ENCODE measurements around the gene OXER1. TPM values are rescaled to one million over a fixed set of nuclear protein-coding genes. Genes with fewer than 3 reads are reported as not detected.

Gene OXER1, protein sequence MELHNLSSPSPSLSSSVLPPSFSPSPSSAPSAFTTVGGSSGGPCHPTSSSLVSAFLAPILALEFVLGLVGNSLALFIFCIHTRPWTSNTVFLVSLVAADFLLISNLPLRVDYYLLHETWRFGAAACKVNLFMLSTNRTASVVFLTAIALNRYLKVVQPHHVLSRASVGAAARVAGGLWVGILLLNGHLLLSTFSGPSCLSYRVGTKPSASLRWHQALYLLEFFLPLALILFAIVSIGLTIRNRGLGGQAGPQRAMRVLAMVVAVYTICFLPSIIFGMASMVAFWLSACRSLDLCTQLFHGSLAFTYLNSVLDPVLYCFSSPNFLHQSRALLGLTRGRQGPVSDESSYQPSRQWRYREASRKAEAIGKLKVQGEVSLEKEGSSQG
- total RNA-seq: 1 to 10 TPM in 1 of 2 donors, under 1 TPM in 1; 0.30 to 1.9 TPM

DNA sequence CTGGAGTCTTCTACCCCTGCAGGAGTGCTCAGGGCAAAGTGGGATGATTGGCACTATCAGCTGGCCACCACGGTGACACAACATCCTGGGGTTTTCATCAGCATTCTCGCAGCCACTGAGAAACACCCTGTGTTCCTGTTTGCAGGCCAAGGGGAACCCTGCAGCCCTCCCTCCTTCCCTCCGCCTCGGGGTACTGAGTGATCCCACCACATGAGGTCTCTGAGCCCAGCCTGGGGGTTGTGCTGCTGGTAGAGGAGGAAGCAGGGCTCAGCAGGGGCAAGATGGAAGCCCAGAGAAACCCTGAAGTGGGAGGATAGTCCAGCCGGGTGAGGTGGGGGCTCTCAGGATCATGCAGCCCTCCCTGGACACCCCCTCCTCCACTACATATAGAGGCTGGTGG, at the start of gene OXER1:
Gene OXER1, minus strand, starts transcription at position 40 of the 400 bp plus-strand sequence. CDS start 73 bp downstream, outside the sequence.
- DNase-seq (no peak), ATAC-seq (replicated peaks in 1 of 2) (no peak)
- H3K9me3 Mint-ChIP-seq: no peaks in the 10 kb centered on the region
- H3K4me1 Mint-ChIP-seq (ENCODE audit: low read depth): no peaks in the 10 kb centered on the region
- H3K27me3 Mint-ChIP-seq (ENCODE audit: low read depth): no peaks in the 10 kb centered on the region
- no peaks in the 10 kb centered on the region for H3K36me3 Mint-ChIP-seq (ENCODE audit: insufficient read depth in 2 of 2)
- no peak within 1 kb of the TSS for H3K27ac Mint-ChIP-seq
- H3K4me3 Mint-ChIP-seq: no peak within 1 kb of the TSS

DNA sequence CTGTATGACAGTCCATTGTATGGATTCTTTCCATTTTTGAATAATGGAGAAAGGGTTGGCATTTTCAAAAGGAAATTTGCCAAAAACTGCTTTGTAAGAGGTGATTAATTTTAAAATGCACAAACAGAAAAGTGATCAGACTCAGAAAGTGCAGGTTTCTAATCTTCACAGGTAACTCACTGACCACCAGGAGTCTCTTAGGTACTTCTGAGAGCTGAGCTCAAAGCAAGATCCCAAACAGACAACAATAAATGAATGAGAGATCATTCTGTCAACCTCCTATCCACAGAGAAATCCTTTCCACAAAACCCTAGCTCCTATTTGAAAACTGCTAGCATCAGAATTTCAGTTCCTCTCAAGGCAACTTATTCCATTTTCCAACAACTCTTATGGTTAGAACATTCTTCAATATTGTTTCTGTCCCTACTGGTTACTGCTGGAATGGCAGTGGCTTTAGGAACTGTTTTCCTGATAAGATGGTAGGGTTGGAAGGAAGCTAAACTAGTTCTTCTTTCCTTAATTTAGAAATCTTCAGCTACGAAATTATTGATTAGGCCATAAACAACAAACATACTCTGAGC, 49.1 kb upstream of the OXER1 start:
- peak overlapping the region in 1 of 2 donors; percentile 76 for H3K4me3 Mint-ChIP-seq
- H3K27ac Mint-ChIP-seq: peak overlapping the region; percentile 54
- no peaks in the 10 kb centered on the region for H3K27me3 Mint-ChIP-seq (ENCODE audit: low read depth)
- ATAC-seq (replicated peaks in 1 of 2) (no peak), DNase-seq (no peak)
- H3K9me3 Mint-ChIP-seq: no peaks in the 10 kb centered on the region
- H3K36me3 Mint-ChIP-seq (ENCODE audit: insufficient read depth in 2 of 2): peaks cover 2 to 8% of the 10 kb centered on the region in 2 donors
- peaks cover 15% of the 10 kb centered on the region for H3K4me1 Mint-ChIP-seq (ENCODE audit: low read depth)

DNA sequence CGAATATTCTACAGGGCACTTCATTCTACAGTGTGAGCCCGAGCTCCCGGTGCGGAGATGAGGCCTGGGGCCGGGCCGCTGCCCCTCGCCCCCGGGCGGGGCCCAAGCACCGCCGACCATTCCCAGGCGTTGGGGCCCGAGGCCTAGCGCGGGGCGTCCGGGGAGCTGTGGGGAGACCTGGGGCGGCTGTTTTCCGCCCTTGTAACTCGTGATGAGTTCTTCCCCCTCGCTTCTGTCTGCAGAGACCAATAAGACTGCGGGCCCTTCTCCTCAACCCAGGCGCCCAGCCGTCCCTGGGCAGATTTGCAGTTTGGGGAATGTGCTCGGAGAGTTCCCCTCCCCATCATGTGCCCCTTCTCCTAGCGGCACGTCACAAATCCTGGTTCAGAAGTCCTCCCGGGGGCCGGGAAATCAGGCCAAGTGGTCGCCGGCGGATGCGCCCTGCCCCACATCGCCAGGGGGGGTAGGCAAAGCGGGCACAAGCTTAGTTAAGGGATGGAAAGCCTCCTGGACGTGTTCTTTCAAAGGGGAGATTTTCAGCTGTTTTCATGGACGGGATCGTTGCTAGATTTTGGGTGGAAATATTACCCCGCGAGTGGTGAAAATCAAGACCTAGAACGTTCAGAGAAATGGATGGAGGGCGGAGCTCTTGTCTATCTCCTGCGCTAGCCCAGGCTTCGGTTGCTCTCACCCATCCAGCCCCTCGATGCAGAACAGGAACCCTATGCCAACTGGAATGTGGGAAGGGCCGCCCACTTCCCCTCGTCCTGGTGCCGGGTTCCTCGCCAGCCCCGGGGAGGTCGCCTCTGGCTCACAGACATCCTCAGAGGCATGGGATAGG, 47.3 kb upstream of the OXER1 start:
- H3K4me1 Mint-ChIP-seq (ENCODE audit: low read depth): peaks cover 15% of the 10 kb centered on the region
- H3K4me3 Mint-ChIP-seq: peak overlapping the region; percentile 89 to 99
- peak overlapping the region; percentile 100 for H3K27ac Mint-ChIP-seq
- H3K36me3 Mint-ChIP-seq (ENCODE audit: insufficient read depth in 2 of 2): peaks cover 2 to 8% of the 10 kb centered on the region in 2 donors
- no peaks in the 10 kb centered on the region for H3K9me3 Mint-ChIP-seq
- ATAC-seq (replicated peaks in 1 of 2): peak; percentile 11 to 12
- DNase-seq: peak; percentile 56 to 58
- H3K27me3 Mint-ChIP-seq (ENCODE audit: low read depth): no peaks in the 10 kb centered on the region

DNA sequence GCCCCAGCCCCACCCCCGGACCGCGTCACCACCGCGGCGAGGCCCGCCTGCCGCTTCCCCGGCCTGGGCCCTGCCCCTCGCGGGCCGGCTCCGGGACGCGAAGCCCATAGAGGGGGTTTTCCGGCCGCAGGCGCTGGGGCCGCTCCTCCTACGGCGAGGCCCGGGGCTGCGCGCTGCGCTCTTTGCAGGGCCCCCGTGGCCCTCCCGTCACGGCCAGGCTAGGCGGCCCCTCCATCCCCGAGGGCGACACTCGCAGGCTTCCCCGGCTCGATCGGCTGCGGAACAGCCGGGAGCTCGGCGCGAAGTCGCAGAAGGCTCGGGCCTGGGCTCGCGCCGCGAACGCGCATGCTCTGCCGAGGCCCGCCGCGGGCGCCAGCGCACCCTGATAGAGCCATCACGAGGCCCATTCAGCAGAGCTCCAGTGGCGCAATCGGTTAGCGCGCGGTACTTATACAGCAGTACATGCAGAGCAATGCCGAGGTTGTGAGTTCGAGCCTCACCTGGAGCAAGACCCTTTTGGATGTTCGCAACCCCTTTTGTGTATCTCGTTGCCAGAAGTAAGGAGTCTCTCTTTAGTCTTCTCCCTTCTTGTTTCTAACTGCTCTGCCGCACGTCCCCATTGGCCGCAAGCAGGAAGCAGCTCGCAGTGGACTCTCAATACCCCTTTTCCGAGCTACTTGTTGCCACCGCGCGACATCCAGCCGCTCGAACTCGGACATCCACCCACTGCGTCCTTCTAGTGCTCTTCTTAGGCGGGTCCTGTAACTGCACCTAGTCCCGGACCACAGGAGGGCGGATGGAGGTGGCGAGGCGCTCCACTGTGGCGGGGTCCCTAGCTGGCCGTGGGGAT, 46.4 kb upstream of the OXER1 start:
- ATAC-seq (replicated peaks in 1 of 2) (peak; percentile 85 to 86), DNase-seq (peak; percentile 94 to 97)
- peak overlapping the region; percentile 89 to 99 for H3K4me3 Mint-ChIP-seq
- H3K4me1 Mint-ChIP-seq (ENCODE audit: low read depth): peaks cover 15% of the 10 kb centered on the region
- peak overlapping the region; percentile 100 for H3K27ac Mint-ChIP-seq
- no peaks in the 10 kb centered on the region for H3K27me3 Mint-ChIP-seq (ENCODE audit: low read depth)
- no peaks in the 10 kb centered on the region for H3K9me3 Mint-ChIP-seq
- H3K36me3 Mint-ChIP-seq (ENCODE audit: insufficient read depth in 2 of 2): peaks cover 2 to 8% of the 10 kb centered on the region in 2 donors

DNA sequence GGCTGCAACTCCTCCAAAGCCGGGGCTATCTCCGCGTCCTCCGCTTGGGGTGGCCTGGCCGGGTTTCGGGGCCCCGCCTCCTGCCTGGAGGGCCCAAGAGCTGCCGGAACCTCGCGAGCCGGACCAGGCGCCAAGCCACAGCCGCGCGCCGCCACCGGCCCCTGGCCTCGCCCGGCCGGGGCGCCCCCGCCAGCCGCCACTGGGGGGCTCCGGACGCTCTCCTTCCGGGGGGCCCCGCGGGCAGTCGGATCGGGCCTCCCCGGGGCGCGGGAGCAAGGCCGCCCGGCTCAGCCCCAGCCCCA, 45.8 kb upstream of the OXER1 start:
- H3K4me1 Mint-ChIP-seq (ENCODE audit: low read depth): peaks cover 15% of the 10 kb centered on the region

DNA sequence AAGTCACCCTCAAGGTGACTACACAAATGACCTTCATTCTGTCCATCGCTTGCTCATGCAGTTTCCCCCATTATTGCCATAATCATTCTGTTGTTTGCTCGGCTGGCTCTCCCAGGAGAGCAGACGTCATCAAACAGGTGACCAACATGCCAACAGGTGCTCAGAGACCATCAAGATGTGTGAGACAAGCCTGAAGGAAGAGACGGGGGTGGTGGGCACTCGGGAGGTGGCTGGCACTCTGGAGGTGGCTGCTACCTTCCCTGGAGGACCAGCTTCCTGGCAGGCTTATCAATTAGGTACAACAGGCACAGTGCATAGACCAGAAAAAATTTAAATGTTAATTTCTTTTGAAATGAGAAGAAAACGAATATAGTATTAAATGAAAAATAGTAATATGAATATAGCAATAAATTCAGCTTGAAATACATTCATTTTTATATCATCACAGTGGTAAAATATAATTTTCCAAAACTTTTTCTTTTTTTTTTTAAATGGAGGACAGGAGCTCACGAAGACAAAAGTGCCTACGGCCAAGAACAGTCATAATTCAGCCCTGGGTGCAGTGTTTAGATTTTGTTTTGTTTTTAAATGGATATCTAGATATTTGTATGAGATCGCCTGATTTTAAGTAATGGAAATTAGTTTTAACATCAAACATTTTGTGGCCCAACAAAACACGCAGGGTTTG, 45.3 kb upstream of the OXER1 start:
- Mint-ChIP-seq H3K4me3 (peak overlapping the region; percentile 62 to 70), H3K9me3 (no peaks in the 10 kb centered on the region), H3K27ac (peak overlapping the region; percentile 24), H3K36me3 (ENCODE audit: insufficient read depth in 2 of 2) (peaks cover 2 to 8% of the 10 kb centered on the region in 2 donors), H3K4me1 (ENCODE audit: low read depth) (peaks cover 15% of the 10 kb centered on the region), H3K27me3 (ENCODE audit: low read depth) (no peaks in the 10 kb centered on the region)
- DNase-seq (no peak), ATAC-seq (replicated peaks in 1 of 2) (no peak)

More for the DNA sequence above, 45.8 kb upstream of the OXER1 start:
- Mint-ChIP-seq H3K36me3 (ENCODE audit: insufficient read depth in 2 of 2) (peaks cover 2 to 8% of the 10 kb centered on the region in 2 donors), H3K27ac (no peak overlapping the region), H3K27me3 (ENCODE audit: low read depth) (no peaks in the 10 kb centered on the region), H3K9me3 (no peaks in the 10 kb centered on the region), H3K4me3 (peak overlapping the region; percentile 52 to 62)
- DNase-seq: peak in 1 of 2 donors; percentile 78
- peak; percentile 45 to 54 for ATAC-seq (replicated peaks in 1 of 2)

DNA sequence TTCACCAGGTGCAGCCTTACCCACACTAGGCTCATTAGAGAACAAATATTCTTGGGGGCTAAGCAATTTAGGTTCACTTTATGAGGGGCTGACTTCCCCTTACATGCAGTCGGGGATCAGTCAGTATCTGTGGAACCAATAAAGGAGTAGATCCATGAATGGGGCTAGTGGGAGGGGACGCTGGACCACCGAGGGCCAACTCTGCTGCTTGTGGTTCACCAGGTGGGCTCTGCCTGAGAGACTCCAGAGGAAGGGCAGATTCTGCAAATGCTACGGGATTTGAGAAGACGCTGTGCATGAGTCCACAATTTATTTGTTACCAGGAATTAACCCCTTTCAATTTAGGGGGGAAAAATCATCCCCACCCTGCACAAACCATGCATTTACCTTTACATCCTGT, 44.4 kb upstream of the OXER1 start:
- Mint-ChIP-seq H3K36me3 (ENCODE audit: insufficient read depth in 2 of 2) (peaks cover 1 to 2% of the 10 kb centered on the region in 2 donors), H3K4me3 (peak overlapping the region; percentile 21 to 27), H3K9me3 (no peaks in the 10 kb centered on the region), H3K27ac (no peak overlapping the region), H3K27me3 (ENCODE audit: low read depth) (no peaks in the 10 kb centered on the region), H3K4me1 (ENCODE audit: low read depth) (peaks cover 15% of the 10 kb centered on the region)
- DNase-seq: no peak
- ATAC-seq (replicated peaks in 1 of 2): no peak

DNA sequence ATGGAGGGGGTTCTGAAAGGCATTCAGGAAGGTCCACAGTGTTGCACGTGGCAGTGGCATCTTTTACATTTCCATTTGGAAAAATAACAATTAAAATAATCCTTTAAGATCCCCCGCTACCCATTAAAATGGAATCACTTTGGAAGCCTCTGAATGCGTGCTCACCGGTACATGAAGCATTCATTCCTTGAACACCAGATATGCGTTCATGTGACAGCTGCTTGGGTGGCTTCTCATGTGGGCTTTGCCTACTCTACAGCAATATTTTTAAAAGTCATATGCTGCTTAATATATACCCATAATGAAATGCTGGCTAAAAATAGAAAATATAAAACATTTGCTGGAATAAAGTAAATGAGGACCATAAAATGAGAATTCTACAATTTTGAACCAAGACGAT, 42.9 kb upstream of the OXER1 start:
- ATAC-seq (replicated peaks in 1 of 2) (no peak), DNase-seq (no peak)
- Mint-ChIP-seq H3K27ac (no peak overlapping the region), H3K9me3 (no peaks in the 10 kb centered on the region), H3K4me1 (ENCODE audit: low read depth) (peaks cover 9% of the 10 kb centered on the region), H3K27me3 (ENCODE audit: low read depth) (no peaks in the 10 kb centered on the region), H3K4me3 (no peak overlapping the region), H3K36me3 (ENCODE audit: insufficient read depth in 2 of 2) (peaks cover 0 to 2% of the 10 kb centered on the region in 2 donors)

DNA sequence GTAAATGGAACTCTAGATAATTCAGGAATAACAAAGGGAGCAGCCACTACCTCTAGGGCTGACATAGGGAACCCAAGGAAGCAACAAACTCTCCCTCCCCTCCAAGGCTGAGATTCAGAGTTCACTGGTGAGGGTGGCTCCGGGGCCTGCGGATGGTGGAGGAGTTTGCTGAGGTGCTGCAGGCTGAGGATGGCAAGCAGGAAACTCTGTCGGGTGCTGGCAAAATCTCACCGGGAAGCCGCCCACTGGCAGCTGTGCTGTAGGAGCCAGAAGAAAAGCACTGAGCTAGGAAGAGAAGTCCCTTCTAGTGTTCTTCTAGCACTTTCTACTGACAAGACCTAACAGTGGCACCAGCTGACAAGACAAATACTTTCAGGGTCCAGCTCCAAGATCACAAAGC, 41.0 kb upstream of the OXER1 start:
- Mint-ChIP-seq H3K4me1 (ENCODE audit: low read depth) (peaks cover 17% of the 10 kb centered on the region), H3K4me3 (no peak overlapping the region), H3K9me3 (no peaks in the 10 kb centered on the region), H3K27ac (no peak overlapping the region), H3K27me3 (ENCODE audit: low read depth) (no peaks in the 10 kb centered on the region), H3K36me3 (ENCODE audit: insufficient read depth in 2 of 2) (peaks cover 0 to 2% of the 10 kb centered on the region in 2 donors)
- DNase-seq: no peak
- no peak for ATAC-seq (replicated peaks in 1 of 2)

DNA sequence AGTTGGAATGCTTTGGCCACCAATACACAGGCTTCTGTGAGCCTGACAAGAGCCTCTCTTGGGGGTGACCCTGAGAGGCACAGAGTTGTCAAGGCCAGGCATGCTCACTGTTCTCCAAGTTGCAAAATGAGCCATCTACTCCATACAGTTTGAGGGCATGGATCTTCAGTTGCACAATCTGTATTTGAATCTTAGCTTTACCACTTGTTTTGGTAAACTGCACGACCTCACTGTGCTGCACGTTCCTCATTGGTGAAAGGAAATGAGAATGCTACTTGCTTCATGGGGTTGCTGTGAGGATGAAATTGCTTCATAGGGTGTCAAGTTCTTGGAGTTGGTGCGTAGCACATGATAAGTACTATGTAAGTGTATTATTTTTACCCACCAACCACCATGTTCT, 40.4 kb upstream of the OXER1 start:
- no peak overlapping the region for H3K27ac Mint-ChIP-seq
- DNase-seq (no peak), ATAC-seq (replicated peaks in 1 of 2) (peak in 1 of 2 donors; percentile 3)
- H3K4me3 Mint-ChIP-seq: no peak overlapping the region
- peaks cover 21% of the 10 kb centered on the region for H3K4me1 Mint-ChIP-seq (ENCODE audit: low read depth)
- no peaks in the 10 kb centered on the region for H3K9me3 Mint-ChIP-seq
- H3K36me3 Mint-ChIP-seq (ENCODE audit: insufficient read depth in 2 of 2): peaks cover 0 to 2% of the 10 kb centered on the region in 2 donors
- no peaks in the 10 kb centered on the region for H3K27me3 Mint-ChIP-seq (ENCODE audit: low read depth)

DNA sequence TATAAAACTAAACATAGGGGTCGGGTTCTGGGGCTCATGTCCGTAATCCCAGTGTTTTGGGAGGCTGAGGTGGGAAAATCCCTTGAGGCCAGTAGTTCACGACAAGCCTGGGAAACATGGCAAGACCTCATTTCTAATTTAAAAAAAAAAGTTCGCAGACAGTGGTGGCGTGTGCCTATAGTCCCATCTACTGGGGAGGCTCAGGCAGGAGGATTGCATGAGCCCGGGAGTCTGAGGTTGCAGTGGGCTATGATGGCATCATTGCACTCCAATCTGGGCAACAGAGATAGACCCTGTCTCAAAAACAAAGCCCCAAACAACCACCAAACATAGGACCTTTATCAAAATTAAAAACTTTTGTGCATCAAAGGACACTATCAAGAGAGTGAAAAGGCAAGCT, 38.2 kb upstream of the OXER1 start:
- Mint-ChIP-seq H3K9me3 (no peaks in the 10 kb centered on the region), H3K4me3 (no peak overlapping the region), H3K36me3 (ENCODE audit: insufficient read depth in 2 of 2) (peaks cover 0 to 2% of the 10 kb centered on the region in 2 donors), H3K27me3 (ENCODE audit: low read depth) (no peaks in the 10 kb centered on the region), H3K27ac (no peak overlapping the region), H3K4me1 (ENCODE audit: low read depth) (peaks cover 25% of the 10 kb centered on the region)
- ATAC-seq (replicated peaks in 1 of 2) (no peak), DNase-seq (no peak)

DNA sequence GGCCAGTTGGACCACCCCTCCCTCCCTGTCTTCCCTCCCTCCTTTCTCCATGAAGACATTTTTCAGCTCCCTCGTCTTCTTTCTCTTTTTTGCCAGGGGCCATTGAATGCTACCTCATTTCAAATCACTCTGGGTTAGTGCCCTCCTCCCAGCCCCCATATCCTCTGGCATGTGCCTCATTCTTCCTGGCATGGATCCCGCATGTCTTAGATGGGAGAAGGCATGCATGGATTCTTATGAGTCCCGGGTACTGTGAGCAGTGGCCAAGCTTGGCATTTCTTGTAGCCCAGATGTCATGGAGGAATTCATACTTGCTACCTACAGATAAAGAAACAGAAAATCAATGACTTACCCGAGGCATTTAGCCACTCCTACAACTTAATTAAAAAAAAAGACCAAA, 37.4 kb upstream of the OXER1 start:
- no peaks in the 10 kb centered on the region for H3K27me3 Mint-ChIP-seq (ENCODE audit: low read depth)
- no peak overlapping the region for H3K27ac Mint-ChIP-seq

More for the DNA sequence above, 37.4 kb upstream of the OXER1 start:
- H3K4me1 Mint-ChIP-seq (ENCODE audit: low read depth): peaks cover 33% of the 10 kb centered on the region
- DNase-seq: no peak
- no peaks in the 10 kb centered on the region for H3K9me3 Mint-ChIP-seq
- H3K36me3 Mint-ChIP-seq (ENCODE audit: insufficient read depth in 2 of 2): peaks cover 1 to 2% of the 10 kb centered on the region in 2 donors
- ATAC-seq (replicated peaks in 1 of 2): no peak
- no peak overlapping the region for H3K4me3 Mint-ChIP-seq
